ENCODE data around the gene PLXNA3.

The PLXNA3 gene

GRCh38 chrX:154525606-154526490 is 67.8 kb downstream of the PLXNA3 start:
- no peaks in the 10 kb centered on the region for H3K9me3 ChIP-seq (ENCODE audit: insufficient read depth, low read length)
- H4K20me1 ChIP-seq (ENCODE audit: low read depth, low read length): no peaks in the 10 kb centered on the region
- no peak overlapping the region for H2AFZ ChIP-seq (ENCODE audit: low read depth, low read length, severe bottlenecking)
- H3K9ac ChIP-seq (ENCODE audit: low read length): no peak overlapping the region
- H3K27ac ChIP-seq (ENCODE audit: low read depth, low read length): no peak overlapping the region
- H3K9me2 ChIP-seq (replicated peaks; ENCODE audit: insufficient read depth, low read length): no peaks in the 10 kb centered on the region
- H3K36me3 ChIP-seq (ENCODE audit: low read length): no peaks in the 10 kb centered on the region
- H3F3A ChIP-seq (ENCODE audit: insufficient read depth): no peaks in the 10 kb centered on the region
- no peak overlapping the region for H3K4me3 ChIP-seq (ENCODE audit: insufficient read depth, low read length, poor library complexity, severe bottlenecking)
- TF ChIP-seq EZH2phosphoT487 (conservative IDR thresholded peaks at IDR 0.05; ENCODE audit: low read length) (no peak), CTCF (IDR thresholded peaks at IDR 0.05; ENCODE audit: insufficient read depth, low read length, poor library complexity, severe bottlenecking) (no peak)
- no peak overlapping the region for H3K4me2 ChIP-seq (ENCODE audit: low read depth, low read length, poor library complexity, severe bottlenecking)
- H3K79me2 ChIP-seq (ENCODE audit: insufficient read depth, low read length): no peaks in the 10 kb centered on the region
- no peaks in the 10 kb centered on the region for H3K27me3 ChIP-seq (ENCODE audit: low read length)

- Histone ChIP-seq H3K9me3 (ENCODE audit: insufficient read depth, low read length) (no peaks in the 10 kb centered on the region), H3K36me3 (ENCODE audit: low read length) (no peaks in the 10 kb centered on the region), H3K9ac (ENCODE audit: low read length) (peak overlapping the region; percentile 53), H3K9me2 (replicated peaks; ENCODE audit: insufficient read depth, low read length) (no peaks in the 10 kb centered on the region), H3K4me2 (ENCODE audit: low read depth, low read length, poor library complexity, severe bottlenecking) (peak overlapping the region; percentile 64), H4K20me1 (ENCODE audit: low read depth, low read length) (no peaks in the 10 kb centered on the region), H2AFZ (ENCODE audit: low read depth, low read length, severe bottlenecking) (peak overlapping the region; percentile 82), H3K79me2 (ENCODE audit: insufficient read depth, low read length) (no peaks in the 10 kb centered on the region), H3F3A (ENCODE audit: insufficient read depth) (no peaks in the 10 kb centered on the region), H3K27ac (ENCODE audit: low read depth, low read length) (peak overlapping the region; percentile 63), H3K27me3 (ENCODE audit: low read length) (no peaks in the 10 kb centered on the region), H3K4me3 (ENCODE audit: insufficient read depth, low read length, poor library complexity, severe bottlenecking) (peak overlapping the region; percentile 46)
- no peak for TF ChIP-seq EZH2phosphoT487 (conservative IDR thresholded peaks at IDR 0.05; ENCODE audit: low read length)
- TF ChIP-seq CTCF (IDR thresholded peaks at IDR 0.05; ENCODE audit: insufficient read depth, low read length, poor library complexity, severe bottlenecking): peak; percentile 21
Observed at GRCh38 chrX:154526901-154527675, 69.0 kb downstream of the PLXNA3 start.
